Tibial artery (tissue), 4 donors: ENCODE data around the gene CCDC185.

Experiments used
- DNase-seq, 2 donors: peaks; one replicate each; pipeline ENCODE4 v3.0.0-alpha.2; 2019
- H3K27ac ChIP-seq, 2 donors: fragments of 200-600 bp; sonication (generic) in 1 of 2; 1 replicate in 1 of 2; 2 replicates in 1 of 2; pipeline ENCODE4 v1.5.1; 2018 to 2019; ENCODE audit warnings: mild to moderate bottlenecking in 1 of 2
- H3K27me3 ChIP-seq, 2 donors: fragments of 200-600 bp; sonication (generic) in 1 of 2; one replicate each; pipeline versions ENCODE4 v1.5.1 to v1.6.0; 2016 to 2019
- H3K36me3 ChIP-seq, 3 donors: fragments of 200-600 bp; sonication (generic) in 2 of 3; one replicate each; pipeline ENCODE4 v1.5.1; 2016 to 2019; ENCODE audit warnings: mild to moderate bottlenecking in 2 of 3
- H3K4me1 ChIP-seq, 4 donors: fragments of 200-600 bp; sonication (generic) in 2 of 4; 1 replicate in 3 of 4; 2 replicates in 1 of 4; pipeline ENCODE4 v1.5.1; 2016 to 2019
- H3K4me3 ChIP-seq, 2 donors: fragments of 200-600 bp; sonication (generic) in 1 of 2; 1 replicate in 1 of 2; 2 replicates in 1 of 2; pipeline ENCODE4 v1.5.1; 2018 to 2019; ENCODE audit warnings: mild to moderate bottlenecking in 2 of 2
- H3K9me3 ChIP-seq, 3 donors: fragments of 200-600 bp; sonication (generic) in 1 of 3; one replicate each; pipeline ENCODE4 v1.5.1; 2016 to 2019
- CTCF ChIP-seq, 2 experiments: fragments of 200-600 bp in 1 of 2; fragments of 450-650 bp in 1 of 2; IDR thresholded peaks; one replicate each; pipeline ENCODE4 v1.5.1; 2017 to 2019; ENCODE audit warnings: antibody characterized with exemption in 2 of 2, mild to moderate bottlenecking in 1 of 2, moderate library complexity in 1 of 2
- intact Hi-C: fragments of 100-400 bp; cut with DNase I; formaldehyde crosslinking; loops from one replicate; pipeline ENCODE4 v1.15.0; 2023; ENCODE audit warnings: low total_unique reads

Gene CCDC185

DNA sequence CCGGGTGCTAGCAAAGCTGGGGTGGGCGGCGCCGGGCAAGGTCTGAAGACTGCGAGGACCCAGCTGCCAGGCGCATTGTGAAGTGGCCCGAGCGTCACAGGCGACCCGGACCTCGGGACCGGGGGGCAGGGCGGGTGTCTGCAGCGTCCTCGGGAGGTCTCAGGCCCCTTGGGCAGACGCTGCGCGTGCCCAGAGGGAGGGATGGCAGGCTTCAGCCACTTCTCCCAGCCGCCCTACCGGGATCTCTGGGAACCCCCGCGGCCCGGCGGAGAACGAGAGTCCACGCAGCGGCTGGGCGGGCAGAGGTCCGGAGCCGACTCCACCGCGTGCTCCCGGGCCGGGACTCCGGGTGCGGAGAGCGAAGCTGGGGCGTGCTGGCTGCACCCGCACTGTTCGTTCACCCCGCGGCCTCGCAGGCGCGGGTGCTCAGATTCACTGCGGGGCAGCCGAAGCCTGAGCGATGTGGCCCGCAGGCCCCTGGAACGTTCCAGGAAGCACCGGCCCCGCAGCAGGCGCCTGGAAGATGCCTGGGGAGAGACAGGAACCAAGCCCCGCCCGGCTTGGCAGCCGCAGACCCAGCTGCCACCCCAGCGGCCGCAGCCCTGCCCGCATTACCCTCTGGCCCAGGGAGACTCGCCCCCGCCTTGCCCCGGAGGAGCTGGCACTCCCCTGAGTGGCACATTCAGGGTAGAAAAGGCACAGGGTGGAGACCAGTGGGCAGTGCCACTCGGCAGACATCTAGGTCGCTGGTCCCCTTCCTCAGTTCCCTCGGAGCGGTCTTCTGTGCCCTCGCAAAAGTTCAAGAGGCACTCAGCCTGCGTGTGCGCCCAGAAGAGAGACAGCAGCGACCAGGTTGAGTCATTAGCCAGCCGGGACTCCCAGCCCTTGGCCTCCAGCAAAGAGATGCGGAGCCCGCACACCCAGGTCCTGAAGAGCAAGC, at the start of gene CCDC185:
CCDC185 (plus strand) TSS at position 141 of the 940 bp plus-strand sequence; CDS start at position 202, 61 bp downstream.
- Histone ChIP-seq H3K36me3 (no peaks in the 10 kb centered on the region), H3K9me3 (no peaks in the 10 kb centered on the region), H3K4me1 (peaks cover 0 to 10% (median 8%) of the 10 kb centered on the region in 4 donors), H3K27ac (no peak within 1 kb of the TSS), H3K4me3 (peak within 1 kb of the TSS; percentile 12 to 43), H3K27me3 (peaks cover 0 to 45% of the 10 kb centered on the region in 2 donors)
- intact Hi-C loops: no loop called here
- no peak for DNase-seq
- no peak for TF ChIP-seq CTCF (IDR thresholded peaks at IDR 0.05)

DNA sequence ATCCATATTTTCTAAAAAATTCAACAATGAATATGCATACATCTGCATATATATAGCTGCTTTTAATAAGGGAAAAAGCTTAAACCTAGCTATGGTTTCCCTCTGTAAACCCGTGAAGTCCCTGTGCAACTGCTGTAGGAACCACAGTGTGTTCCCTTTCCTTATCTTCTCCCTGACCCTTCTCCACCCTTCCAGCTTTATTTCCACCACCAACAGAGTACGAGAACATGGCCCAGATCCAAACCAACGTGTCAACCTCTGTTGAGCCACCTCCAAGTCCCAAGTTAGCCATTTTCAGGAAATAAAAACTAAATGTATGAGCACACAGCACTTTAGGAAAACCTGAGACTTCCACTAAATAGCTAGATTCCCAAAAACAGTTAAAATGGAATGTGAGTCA, 49.5 kb upstream of the CCDC185 start:
- no peak overlapping the region for H3K4me3 ChIP-seq
- H3K9me3 ChIP-seq: no peaks in the 10 kb centered on the region
- no peaks in the 10 kb centered on the region for H3K4me1 ChIP-seq
- H3K27me3 ChIP-seq: no peaks in the 10 kb centered on the region
- no peak overlapping the region for H3K27ac ChIP-seq
- no peaks in the 10 kb centered on the region for H3K36me3 ChIP-seq
- TF ChIP-seq CTCF (IDR thresholded peaks at IDR 0.05): no peak
- intact Hi-C loops: no loop called here
- DNase-seq: no peak

GRCh38 chr1:223344491-223344890, 48.7 kb upstream of the CCDC185 start:
- H3K9me3 ChIP-seq: no peaks in the 10 kb centered on the region
- DNase-seq: no peak
- H3K27me3 ChIP-seq: no peaks in the 10 kb centered on the region
- no peak overlapping the region for H3K4me3 ChIP-seq
- no peak for TF ChIP-seq CTCF (IDR thresholded peaks at IDR 0.05)
- H3K36me3 ChIP-seq: no peaks in the 10 kb centered on the region
- intact Hi-C loops: no loop called here
- no peak overlapping the region for H3K27ac ChIP-seq
- no peaks in the 10 kb centered on the region for H3K4me1 ChIP-seq

- no peak for DNase-seq
- intact Hi-C loops: no loop called here
- Histone ChIP-seq H3K9me3 (no peaks in the 10 kb centered on the region), H3K36me3 (no peaks in the 10 kb centered on the region), H3K4me3 (no peak overlapping the region), H3K27me3 (no peaks in the 10 kb centered on the region), H3K27ac (no peak overlapping the region), H3K4me1 (no peaks in the 10 kb centered on the region)
- no peak for TF ChIP-seq CTCF (IDR thresholded peaks at IDR 0.05)
Measured at GRCh38 chr1:223345720-223346119, 47.5 kb upstream of the CCDC185 start.

GRCh38 chr1:223346311-223346710, 46.9 kb upstream of the CCDC185 start:
- intact Hi-C loops: no loop called here
- H3K36me3 ChIP-seq: no peaks in the 10 kb centered on the region
- H3K9me3 ChIP-seq: no peaks in the 10 kb centered on the region
- H3K4me1 ChIP-seq: no peaks in the 10 kb centered on the region
- no peak for DNase-seq
- no peak for TF ChIP-seq CTCF (IDR thresholded peaks at IDR 0.05)
- no peaks in the 10 kb centered on the region for H3K27me3 ChIP-seq
- no peak overlapping the region for H3K27ac ChIP-seq
- H3K4me3 ChIP-seq: no peak overlapping the region
